Measurements from ENCODE around the gene RIN3.

RIN3 gene

DNA sequence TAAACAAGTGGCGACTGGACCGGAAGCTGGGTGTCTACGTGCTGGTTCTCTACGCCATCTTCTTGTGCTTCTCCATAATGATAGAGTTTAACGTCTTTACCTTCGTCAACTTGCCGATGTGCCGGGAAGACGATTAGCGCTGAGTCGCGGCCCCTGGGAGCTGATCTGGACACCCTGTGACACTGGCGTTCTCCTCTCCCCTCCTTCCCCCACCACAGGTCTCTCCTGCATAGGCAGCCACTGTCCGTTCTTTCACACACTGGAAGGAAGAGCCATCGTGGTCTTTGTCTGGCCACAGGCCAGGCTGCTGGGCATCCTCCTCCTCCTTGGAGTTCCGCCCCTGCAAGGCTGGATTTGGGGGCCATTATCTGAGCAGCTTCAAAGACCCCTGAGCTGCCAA lies 20.1 kb upstream of the RIN3 start:
- H3K4me1 Mint-ChIP-seq (ENCODE audit: low read depth): peaks cover 3% of the 10 kb centered on the region
- no peak overlapping the region for H3K4me3 Mint-ChIP-seq

DNA sequence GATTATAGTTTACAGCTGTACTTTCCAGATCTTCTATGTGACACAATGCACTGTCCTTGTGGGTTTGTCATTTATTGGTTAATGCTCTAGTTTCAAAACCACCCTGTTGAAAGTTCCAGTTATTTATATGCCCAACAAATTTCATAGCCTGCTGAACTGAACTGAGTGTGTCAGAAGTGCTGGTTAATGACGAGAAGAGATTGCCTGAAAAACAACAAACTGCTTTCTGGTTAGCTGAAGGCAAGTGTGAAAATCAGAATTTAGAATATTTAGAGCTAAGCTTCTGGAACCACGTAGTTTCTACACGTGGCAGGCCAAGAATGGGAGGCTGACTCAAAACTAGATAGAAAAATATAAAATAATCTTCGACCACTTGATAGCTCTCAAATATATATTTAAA lies 19.1 kb upstream of the RIN3 start:
- H3K27me3 Mint-ChIP-seq: no peaks in the 10 kb centered on the region
- H3K4me1 Mint-ChIP-seq (ENCODE audit: low read depth): peaks cover 3% of the 10 kb centered on the region

More for the DNA sequence above, 20.1 kb upstream of the RIN3 start:
- H3K27ac Mint-ChIP-seq: no peak overlapping the region
- no peaks in the 10 kb centered on the region for H3K27me3 Mint-ChIP-seq
- no peaks in the 10 kb centered on the region for H3K36me3 Mint-ChIP-seq (ENCODE audit: low read depth)
- no peaks in the 10 kb centered on the region for H3K9me3 Mint-ChIP-seq

DNA sequence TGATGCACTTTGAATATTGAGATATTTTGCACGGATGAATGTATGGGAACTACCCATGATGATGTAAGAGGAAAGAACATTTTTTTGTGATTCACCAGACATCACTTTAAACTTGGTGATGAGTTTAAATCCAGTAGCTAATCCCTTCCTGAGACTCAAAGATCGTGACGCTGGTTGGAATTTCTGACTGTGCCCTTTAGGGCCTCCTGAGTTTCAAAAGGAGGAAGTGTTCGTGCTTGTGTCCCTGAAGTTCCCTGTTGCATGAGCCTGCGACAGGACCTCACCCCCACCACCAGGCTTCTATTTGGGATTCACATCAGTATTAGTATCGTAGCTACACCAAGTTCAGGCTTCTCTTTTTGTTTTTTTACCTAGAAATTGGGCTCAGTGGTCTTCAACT lies 18.6 kb upstream of the RIN3 start:
- peaks cover 3% of the 10 kb centered on the region for H3K4me1 Mint-ChIP-seq (ENCODE audit: low read depth)
- H3K27me3 Mint-ChIP-seq: no peaks in the 10 kb centered on the region
- H3K4me3 Mint-ChIP-seq: no peak overlapping the region
- H3K9me3 Mint-ChIP-seq: no peaks in the 10 kb centered on the region
- H3K27ac Mint-ChIP-seq: no peak overlapping the region
- no peaks in the 10 kb centered on the region for H3K36me3 Mint-ChIP-seq (ENCODE audit: low read depth)

More for the DNA sequence above, 19.1 kb upstream of the RIN3 start:
- Mint-ChIP-seq H3K36me3 (ENCODE audit: low read depth) (no peaks in the 10 kb centered on the region), H3K9me3 (no peaks in the 10 kb centered on the region), H3K27ac (no peak overlapping the region), H3K4me3 (no peak overlapping the region)

DNA sequence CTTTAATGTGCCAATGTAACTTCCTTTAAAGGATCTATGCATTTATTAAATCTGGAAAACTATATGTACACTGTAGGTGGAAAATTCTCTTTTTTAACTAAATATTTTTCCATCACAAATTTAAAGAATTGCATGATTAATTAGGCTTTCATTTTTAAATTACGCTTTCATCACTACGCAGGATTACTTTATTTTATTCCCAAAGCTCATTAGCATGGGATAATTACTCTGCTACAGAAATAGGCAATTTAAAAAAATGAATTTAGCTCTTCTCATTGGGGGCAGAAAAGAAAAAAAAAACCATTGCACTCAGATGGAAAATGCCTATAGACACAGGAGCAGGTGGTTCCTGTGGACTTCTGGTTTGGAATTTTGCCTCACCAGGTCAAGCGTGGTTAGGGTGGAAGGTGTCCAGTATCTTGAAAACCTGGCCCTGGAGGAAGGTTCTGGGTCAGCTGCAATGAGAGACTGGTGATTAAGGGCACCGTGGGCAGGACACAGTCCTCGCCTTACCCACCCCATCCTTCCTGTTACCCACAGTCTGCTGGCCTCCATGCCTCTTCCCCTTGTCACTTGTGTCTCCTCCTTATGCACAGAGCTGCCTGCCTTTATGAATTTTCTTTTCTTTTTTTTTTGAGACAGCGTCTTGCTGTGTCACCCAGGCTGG lies 17.3 kb upstream of the RIN3 start:
- Mint-ChIP-seq H3K9me3 (no peaks in the 10 kb centered on the region), H3K27ac (no peak overlapping the region), H3K4me3 (no peak overlapping the region), H3K4me1 (ENCODE audit: low read depth) (peaks cover 3% of the 10 kb centered on the region), H3K27me3 (no peaks in the 10 kb centered on the region), H3K36me3 (ENCODE audit: low read depth) (no peaks in the 10 kb centered on the region)

DNA sequence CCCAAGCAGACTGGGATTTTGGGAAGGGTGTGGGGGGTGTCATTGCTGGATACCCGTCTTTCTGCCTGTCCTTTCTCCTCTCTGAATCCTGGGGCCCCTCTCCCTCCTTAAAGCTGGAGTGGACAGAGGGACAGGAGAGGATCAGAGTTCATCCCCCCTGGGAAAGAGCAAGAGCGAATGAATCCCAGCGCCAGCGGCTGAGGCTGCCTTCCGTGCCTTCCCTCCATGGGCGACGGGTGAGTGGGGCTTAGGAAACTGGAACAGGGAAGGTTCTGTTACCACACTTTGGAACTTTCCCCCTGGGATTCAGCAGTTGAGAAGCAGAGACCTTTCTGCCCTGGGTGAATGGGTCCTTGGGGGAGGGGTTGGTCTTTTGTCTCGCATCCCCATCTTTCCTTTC lies 16.2 kb upstream of the RIN3 start:
- H3K4me3 Mint-ChIP-seq: no peak overlapping the region
- no peaks in the 10 kb centered on the region for H3K9me3 Mint-ChIP-seq
- H3K36me3 Mint-ChIP-seq (ENCODE audit: low read depth): no peaks in the 10 kb centered on the region
- H3K4me1 Mint-ChIP-seq (ENCODE audit: low read depth): peaks cover 3% of the 10 kb centered on the region
- no peaks in the 10 kb centered on the region for H3K27me3 Mint-ChIP-seq
- no peak overlapping the region for H3K27ac Mint-ChIP-seq

DNA sequence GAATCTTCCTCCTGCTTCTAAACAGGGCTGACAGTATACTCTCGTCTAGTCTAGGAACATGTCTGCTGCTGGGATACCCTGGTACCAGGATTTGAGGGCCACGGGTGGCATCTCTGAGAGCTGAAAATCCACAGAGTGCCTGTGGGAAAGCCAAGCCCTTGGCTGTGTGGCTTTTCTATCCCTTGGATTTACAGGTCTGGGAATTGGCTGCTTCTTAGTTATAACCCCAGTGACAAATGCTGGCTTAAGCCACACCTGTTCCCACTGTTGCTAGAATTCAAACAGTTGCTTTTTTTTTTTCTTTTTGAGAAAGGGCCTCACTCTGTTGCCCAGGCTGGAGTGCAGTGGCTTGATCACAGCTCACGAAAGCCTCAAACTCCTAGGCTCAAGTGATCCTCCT lies 14.3 kb upstream of the RIN3 start:
- H3K9me3 Mint-ChIP-seq: no peaks in the 10 kb centered on the region
- peaks cover 3% of the 10 kb centered on the region for H3K4me1 Mint-ChIP-seq (ENCODE audit: low read depth)
- no peaks in the 10 kb centered on the region for H3K36me3 Mint-ChIP-seq (ENCODE audit: low read depth)
- no peak overlapping the region for H3K27ac Mint-ChIP-seq
- no peak overlapping the region for H3K4me3 Mint-ChIP-seq
- H3K27me3 Mint-ChIP-seq: no peaks in the 10 kb centered on the region

DNA sequence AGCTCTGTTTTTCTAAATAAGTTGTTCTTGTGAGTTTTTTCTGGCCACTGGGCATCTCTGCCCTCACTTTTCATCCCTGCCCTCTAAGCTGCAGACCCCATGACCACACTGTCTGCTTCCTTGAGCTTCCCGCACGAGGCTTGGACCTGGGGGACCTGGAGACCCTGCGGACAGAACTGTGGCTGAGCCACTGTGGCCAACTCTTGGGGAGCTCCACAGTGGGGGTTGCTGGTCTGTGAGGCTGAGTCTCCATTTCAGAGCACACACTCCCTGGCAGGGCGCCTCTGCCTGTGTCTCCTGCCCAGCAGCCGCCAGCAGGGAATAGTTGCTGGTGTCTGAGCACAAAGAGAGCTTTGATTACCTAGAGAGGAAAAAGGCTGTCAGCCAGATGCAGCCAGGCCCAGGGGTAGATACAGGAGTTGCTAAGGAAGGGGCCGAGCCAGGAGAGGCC lies 13.1 kb upstream of the RIN3 start:
- no peak overlapping the region for H3K4me3 Mint-ChIP-seq
- H3K27ac Mint-ChIP-seq: no peak overlapping the region
- H3K4me1 Mint-ChIP-seq (ENCODE audit: low read depth): peaks cover 7% of the 10 kb centered on the region
- peaks cover 5% of the 10 kb centered on the region for H3K27me3 Mint-ChIP-seq
- no peaks in the 10 kb centered on the region for H3K36me3 Mint-ChIP-seq (ENCODE audit: low read depth)
- no peaks in the 10 kb centered on the region for H3K9me3 Mint-ChIP-seq

DNA sequence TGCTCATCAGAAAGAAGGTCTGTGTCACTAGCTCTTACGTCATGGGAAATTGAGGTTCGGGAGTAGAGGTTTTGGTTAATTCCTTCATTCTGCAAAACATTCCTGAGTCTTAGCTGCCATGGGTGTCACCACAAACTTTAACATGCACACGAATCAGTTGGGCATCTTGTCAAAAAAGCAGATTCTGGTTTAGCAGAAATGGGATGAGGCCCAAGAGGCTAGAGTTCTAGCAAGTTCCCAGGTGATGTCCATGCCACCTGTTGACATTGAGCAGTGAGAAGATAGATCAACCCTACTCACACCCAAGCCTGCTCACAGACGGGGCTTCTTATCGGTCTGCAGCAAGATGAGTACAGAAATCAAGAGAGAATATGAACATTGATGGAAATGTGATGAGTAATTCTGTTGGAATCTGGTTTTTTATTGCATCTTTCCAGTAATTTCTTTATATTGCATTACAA lies 11.7 kb upstream of the RIN3 start:
- H3K27me3 Mint-ChIP-seq: peaks cover 5% of the 10 kb centered on the region

DNA sequence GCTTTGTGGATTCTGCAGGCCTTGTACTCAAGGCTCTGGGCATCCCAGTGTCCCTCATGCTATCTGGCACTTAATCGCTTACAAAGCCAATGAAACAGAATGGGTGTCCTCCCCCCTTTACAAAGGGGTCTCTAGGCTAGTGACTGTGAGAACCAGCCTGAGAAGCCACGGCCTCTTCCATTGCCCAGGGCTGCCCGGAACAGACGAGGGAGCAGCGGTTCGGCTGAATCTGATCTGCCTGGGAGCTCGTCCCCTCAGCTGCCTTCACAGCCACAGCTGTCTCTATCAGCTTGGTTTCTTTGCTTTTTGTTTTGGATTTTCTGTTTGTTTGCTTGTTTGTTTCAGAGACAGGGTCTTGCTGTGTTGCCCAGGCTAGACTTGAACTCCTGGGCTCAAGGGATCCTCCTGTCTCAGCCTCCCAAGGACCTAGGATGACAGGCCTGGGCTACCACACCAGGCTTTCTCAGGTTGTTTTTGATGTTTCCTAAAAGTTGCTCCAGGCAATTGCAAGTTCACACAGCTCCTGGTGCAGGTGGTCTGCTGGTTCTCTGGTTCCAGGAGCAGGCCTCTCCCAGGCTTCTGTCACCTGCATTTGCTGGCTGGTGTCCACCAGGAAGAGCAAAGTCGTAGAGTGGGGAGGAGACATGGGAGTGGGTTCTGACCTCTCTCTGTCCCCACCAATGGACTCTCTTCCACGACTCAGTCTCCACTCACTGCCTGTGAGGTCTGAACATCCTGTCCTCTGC lies 10.9 kb upstream of the RIN3 start:
- Mint-ChIP-seq H3K4me1 (ENCODE audit: low read depth) (peaks cover 23% of the 10 kb centered on the region), H3K27me3 (peaks cover 5% of the 10 kb centered on the region), H3K9me3 (no peaks in the 10 kb centered on the region), H3K4me3 (no peak overlapping the region), H3K27ac (no peak overlapping the region), H3K36me3 (ENCODE audit: low read depth) (no peaks in the 10 kb centered on the region)

More for the DNA sequence above, 11.7 kb upstream of the RIN3 start:
- Mint-ChIP-seq H3K9me3 (no peaks in the 10 kb centered on the region), H3K36me3 (ENCODE audit: low read depth) (no peaks in the 10 kb centered on the region), H3K4me3 (no peak overlapping the region), H3K27ac (no peak overlapping the region), H3K4me1 (ENCODE audit: low read depth) (peaks cover 16% of the 10 kb centered on the region)

DNA sequence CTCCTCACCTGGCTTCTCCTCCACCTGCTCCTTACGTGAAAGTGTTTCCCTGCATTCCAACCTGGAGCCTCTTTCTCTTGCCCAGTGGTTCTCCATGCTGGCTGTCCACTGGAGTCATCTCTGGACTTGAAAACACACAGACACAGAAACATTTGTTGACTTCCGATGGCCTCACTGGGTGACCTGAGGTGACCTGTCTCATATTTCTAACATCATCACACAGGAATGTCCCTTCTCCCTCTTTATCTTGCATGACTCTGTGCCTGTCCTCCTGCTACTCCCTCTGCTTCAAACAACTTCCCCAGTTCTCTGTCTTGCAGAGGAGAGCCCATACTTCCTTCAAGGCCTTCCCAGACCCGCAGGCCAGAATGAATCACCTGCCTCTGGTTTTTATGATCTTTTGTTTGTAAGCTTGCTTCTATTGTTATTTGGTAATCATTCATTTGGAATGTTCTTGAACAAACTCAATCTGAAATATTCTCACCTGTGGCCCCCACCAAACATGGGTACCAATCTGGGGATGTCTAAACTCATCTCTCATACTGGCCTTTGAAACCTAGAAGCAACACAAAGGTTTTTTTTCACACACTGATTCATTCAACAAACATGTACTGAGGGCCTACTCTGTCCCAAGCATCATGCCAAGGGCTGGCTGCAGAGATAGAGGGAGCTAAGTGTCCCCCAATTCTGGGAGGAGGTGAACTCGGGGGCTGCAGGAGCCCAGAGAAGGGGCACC lies 9.7 kb upstream of the RIN3 start:
- H3K27ac Mint-ChIP-seq: no peak overlapping the region
- peaks cover 9% of the 10 kb centered on the region for H3K27me3 Mint-ChIP-seq
- no peaks in the 10 kb centered on the region for H3K36me3 Mint-ChIP-seq (ENCODE audit: low read depth)
- H3K4me1 Mint-ChIP-seq (ENCODE audit: low read depth): peaks cover 23% of the 10 kb centered on the region
- H3K9me3 Mint-ChIP-seq: no peaks in the 10 kb centered on the region
- H3K4me3 Mint-ChIP-seq: no peak overlapping the region

DNA sequence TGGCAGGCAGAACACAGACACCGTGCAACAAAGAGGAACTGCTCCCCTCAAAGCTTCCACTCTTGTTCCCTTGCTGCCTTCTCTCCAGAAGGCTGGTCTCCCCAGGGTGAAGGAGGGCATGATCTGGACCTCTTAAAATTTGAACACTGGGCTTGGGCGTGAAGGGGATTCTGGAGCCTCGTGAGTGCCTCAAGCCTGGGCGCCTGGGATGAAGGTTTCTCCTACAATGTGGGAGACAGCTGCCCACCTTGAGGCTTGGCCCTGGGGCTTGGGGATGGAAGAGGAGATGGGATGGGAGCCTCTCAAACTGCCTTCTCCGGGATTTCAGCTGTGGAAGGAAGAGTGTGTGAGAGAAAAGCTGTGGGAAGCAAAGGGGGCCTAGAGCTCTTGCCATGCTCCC lies 7.8 kb upstream of the RIN3 start:
- Mint-ChIP-seq H3K4me1 (ENCODE audit: low read depth) (peaks cover 23% of the 10 kb centered on the region), H3K36me3 (ENCODE audit: low read depth) (no peaks in the 10 kb centered on the region), H3K9me3 (no peaks in the 10 kb centered on the region), H3K27me3 (peaks cover 9% of the 10 kb centered on the region), H3K4me3 (no peak overlapping the region), H3K27ac (no peak overlapping the region)

DNA sequence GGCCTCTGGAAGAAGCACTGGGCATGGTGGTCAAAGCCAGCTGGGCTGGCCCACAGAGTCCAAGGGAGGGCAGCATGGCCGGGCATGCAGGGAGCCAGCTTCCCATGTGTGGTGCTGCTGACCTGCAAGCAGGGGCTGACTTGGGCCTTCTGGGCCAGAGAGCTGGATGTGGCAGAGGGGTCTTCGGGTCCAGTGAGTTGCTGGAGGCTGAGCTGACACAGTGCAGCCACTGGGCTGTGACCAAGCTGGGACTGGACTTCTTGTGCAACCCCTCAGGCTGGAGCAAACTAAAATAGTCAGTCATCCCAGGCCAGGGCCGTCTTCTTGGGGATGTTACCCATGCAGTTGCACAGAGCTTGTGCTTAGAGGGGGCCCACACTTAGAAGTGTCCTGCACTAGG lies 7.3 kb upstream of the RIN3 start:
- H3K9me3 Mint-ChIP-seq: no peaks in the 10 kb centered on the region
- H3K27ac Mint-ChIP-seq: no peak overlapping the region
- no peak overlapping the region for H3K4me3 Mint-ChIP-seq

DNA sequence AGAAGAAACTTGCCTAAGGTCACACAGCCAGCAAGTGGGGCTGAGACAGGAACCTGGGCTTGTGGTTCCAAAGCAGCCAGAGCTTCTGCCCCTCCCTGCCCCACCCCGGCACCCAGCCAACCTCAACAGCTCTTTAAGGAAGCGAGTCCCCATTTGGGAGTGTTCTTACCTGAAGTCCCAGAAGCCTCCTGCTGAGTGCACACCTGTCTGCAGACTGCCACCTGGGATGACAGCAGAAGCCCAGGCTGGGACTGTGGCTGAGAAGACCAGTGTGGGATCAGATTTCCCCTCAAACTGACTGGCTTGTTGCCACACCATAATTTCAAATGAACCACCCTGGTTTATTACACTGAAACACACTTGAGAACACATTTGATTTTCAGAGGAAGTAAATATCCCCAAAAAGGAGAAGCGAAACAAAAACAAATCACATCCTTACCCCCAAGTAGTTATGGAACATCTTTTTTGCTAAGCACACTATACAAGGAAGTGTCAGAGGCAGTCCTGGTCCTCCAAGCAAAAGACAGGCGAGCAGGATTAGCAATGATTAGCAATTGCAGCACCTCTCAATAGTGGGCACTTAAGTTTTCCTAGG lies 6.3 kb upstream of the RIN3 start:
- peaks cover 25% of the 10 kb centered on the region for H3K4me1 Mint-ChIP-seq (ENCODE audit: low read depth)
- no peaks in the 10 kb centered on the region for H3K36me3 Mint-ChIP-seq (ENCODE audit: low read depth)
- H3K9me3 Mint-ChIP-seq: no peaks in the 10 kb centered on the region
- peaks cover 9% of the 10 kb centered on the region for H3K27me3 Mint-ChIP-seq
- H3K27ac Mint-ChIP-seq: no peak overlapping the region
- no peak overlapping the region for H3K4me3 Mint-ChIP-seq

More for the DNA sequence above, 7.3 kb upstream of the RIN3 start:
- Mint-ChIP-seq H3K27me3 (peaks cover 9% of the 10 kb centered on the region), H3K4me1 (ENCODE audit: low read depth) (peaks cover 23% of the 10 kb centered on the region), H3K36me3 (ENCODE audit: low read depth) (no peaks in the 10 kb centered on the region)

DNA sequence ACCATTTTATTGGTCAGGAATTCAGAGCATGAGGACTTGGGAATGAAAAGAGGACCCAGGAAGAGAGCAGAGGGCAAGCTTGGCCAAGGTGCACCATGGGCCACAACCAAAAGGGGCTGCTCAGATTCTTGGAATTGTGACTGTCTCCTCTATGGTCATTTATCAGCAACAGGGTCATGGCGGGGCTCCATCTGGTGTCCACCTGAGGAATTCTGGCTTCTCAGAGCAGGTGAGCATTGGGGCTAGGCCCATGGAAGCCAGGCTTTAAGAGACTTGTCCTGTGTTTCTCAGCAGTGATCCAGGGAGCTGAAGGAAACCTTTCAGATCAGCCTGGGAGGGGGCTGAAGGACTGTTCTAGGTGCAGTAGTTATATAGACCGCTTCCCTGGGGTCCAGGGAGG lies 2.6 kb upstream of the RIN3 start:
- no peak overlapping the region for H3K4me3 Mint-ChIP-seq

More for the DNA sequence above, 2.6 kb upstream of the RIN3 start:
- Mint-ChIP-seq H3K36me3 (ENCODE audit: low read depth) (peaks cover 5% of the 10 kb centered on the region), H3K9me3 (no peaks in the 10 kb centered on the region), H3K27me3 (peaks cover 4% of the 10 kb centered on the region), H3K4me1 (ENCODE audit: low read depth) (peaks cover 35% of the 10 kb centered on the region), H3K27ac (no peak overlapping the region)
